Endothelial cell of umbilical vein (primary cell): Measurements from ENCODE around the gene GABBR2.

ENCODE experiments used
- EZH2 ChIP-seq: IDR thresholded peaks from 2 replicates; pipeline ENCODE4 v1.6.1; 2012; ENCODE audit warnings: borderline replicate concordance, low read depth, mild to moderate bottlenecking, moderate library complexity, low read length, inconsistent platforms; ENCODE audit not compliant: severe bottlenecking
- POLR2A ChIP-seq: IDR thresholded peaks from 2 replicates; pipeline ENCODE4 v1.6.1; 2012; ENCODE audit warnings: low read depth, mild to moderate bottlenecking, control low read depth, low read length
- TF ChIP-seq, protein P1 (sequence below), 2 donors: IDR thresholded peaks; 1 replicate in 1 of 2; 2 replicates in 1 of 2; pipeline ENCODE4 v1.5.1; 2011; ENCODE audit warnings: low read length in 2 of 2, mild to moderate bottlenecking in 2 of 2, moderate library complexity in 2 of 2, control low read depth in 1 of 2, inconsistent platforms in 1 of 2, low read depth in 1 of 2; ENCODE audit not compliant: insufficient read depth in 1 of 2; ENCODE audit errors: extremely low read depth in 1 of 2

- TF ChIP-seq, protein P1, sequence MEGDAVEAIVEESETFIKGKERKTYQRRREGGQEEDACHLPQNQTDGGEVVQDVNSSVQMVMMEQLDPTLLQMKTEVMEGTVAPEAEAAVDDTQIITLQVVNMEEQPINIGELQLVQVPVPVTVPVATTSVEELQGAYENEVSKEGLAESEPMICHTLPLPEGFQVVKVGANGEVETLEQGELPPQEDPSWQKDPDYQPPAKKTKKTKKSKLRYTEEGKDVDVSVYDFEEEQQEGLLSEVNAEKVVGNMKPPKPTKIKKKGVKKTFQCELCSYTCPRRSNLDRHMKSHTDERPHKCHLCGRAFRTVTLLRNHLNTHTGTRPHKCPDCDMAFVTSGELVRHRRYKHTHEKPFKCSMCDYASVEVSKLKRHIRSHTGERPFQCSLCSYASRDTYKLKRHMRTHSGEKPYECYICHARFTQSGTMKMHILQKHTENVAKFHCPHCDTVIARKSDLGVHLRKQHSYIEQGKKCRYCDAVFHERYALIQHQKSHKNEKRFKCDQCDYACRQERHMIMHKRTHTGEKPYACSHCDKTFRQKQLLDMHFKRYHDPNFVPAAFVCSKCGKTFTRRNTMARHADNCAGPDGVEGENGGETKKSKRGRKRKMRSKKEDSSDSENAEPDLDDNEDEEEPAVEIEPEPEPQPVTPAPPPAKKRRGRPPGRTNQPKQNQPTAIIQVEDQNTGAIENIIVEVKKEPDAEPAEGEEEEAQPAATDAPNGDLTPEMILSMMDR (IDR thresholded peaks at IDR 0.05; ENCODE audit: extremely low read depth in 1 of 2, insufficient read depth in 1 of 2, low read depth in 1 of 2, low read length in 2 of 2), result no peak
- TF ChIP-seq POLR2A (no peak), EZH2 (no peak)
Observed at GRCh38 chr9:98594546-98595160, 114.1 kb downstream of the GABBR2 start.
